22Rv1 (cell line): ENCODE data around the gene PTMA.
A peak's percentile ranks its signal among the peaks of the same experiment; 100 is the strongest.

Experiments
- H3K27ac ChIP-seq: fragments of 450-650 bp; 2 replicates; pipeline ENCODE4 v1.5.1; 2017
- ZFX ChIP-seq: fragments of 450-650 bp; IDR thresholded peaks from 2 replicates; pipeline ENCODE4 v1.6.1; 2017; ENCODE audit warnings: antibody characterized with exemption, borderline replicate concordance
- TF ChIP-seq, protein P1 (sequence below): fragments of 450-650 bp; IDR thresholded peaks from 2 replicates; pipeline ENCODE4 v1.5.1; 2017; ENCODE audit warnings: mild to moderate bottlenecking

PTMA gene

DNA sequence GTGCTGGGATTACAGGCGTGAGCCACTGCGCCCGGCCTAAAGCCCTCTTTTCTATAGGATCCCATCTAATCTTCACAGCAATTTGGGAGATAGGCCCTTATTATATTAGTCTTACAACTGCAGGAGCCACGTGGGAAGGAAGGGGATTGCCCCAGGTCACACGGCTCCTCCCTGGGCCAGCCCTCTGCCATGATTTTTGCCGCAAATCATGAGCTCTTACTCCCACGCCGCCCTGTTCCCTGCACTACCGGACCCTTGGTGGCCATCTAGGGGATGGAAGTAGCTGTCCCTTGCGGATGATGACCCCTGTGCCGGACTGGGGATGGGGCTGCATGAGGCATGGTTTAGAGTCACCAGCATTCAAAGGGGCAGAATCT is 28.4 kb upstream of the PTMA start:
- H3K27ac ChIP-seq: peak overlapping the region; percentile 84
- TF ChIP-seq, protein P1, sequence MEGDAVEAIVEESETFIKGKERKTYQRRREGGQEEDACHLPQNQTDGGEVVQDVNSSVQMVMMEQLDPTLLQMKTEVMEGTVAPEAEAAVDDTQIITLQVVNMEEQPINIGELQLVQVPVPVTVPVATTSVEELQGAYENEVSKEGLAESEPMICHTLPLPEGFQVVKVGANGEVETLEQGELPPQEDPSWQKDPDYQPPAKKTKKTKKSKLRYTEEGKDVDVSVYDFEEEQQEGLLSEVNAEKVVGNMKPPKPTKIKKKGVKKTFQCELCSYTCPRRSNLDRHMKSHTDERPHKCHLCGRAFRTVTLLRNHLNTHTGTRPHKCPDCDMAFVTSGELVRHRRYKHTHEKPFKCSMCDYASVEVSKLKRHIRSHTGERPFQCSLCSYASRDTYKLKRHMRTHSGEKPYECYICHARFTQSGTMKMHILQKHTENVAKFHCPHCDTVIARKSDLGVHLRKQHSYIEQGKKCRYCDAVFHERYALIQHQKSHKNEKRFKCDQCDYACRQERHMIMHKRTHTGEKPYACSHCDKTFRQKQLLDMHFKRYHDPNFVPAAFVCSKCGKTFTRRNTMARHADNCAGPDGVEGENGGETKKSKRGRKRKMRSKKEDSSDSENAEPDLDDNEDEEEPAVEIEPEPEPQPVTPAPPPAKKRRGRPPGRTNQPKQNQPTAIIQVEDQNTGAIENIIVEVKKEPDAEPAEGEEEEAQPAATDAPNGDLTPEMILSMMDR: no peak
- TF ChIP-seq ZFX: no peak

DNA sequence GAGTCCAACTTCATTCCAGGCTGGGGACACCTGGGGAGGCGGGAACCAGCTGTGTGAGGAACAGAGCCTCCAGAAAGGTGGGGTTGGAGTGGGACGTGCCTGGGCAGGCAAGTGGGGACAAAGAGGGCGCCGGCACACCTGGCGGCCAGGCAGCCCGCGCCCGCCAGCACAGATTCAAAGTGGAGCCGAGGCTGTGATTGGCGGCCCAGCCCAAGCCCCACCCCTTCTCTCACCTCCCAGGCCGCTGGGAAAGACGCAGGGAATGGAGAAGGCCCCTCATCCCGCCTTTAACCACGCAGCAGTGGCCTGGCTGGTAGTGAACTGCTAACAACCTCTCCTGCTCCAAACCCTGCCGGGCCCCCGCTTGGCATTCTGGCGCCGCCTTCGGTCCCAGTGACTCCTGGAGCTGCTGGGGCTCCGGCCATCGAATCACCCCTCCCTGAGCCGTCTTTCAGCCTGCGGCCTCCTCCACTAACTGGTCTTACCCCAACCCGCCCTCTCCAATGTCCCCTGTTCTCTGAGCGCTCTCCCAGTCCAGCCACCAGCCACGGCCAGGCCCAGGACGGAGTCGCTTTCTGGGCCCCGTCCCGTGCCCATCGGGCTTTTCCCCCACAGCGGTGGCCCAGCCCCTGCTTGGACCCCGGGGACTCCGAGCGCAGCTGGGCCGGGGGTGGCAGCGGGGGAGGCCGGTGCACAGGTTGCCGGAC is 27.9 kb upstream of the PTMA start:
- TF ChIP-seq, protein P1: no peak
- TF ChIP-seq ZFX: no peak
- peak overlapping the region; percentile 84 for H3K27ac ChIP-seq

DNA sequence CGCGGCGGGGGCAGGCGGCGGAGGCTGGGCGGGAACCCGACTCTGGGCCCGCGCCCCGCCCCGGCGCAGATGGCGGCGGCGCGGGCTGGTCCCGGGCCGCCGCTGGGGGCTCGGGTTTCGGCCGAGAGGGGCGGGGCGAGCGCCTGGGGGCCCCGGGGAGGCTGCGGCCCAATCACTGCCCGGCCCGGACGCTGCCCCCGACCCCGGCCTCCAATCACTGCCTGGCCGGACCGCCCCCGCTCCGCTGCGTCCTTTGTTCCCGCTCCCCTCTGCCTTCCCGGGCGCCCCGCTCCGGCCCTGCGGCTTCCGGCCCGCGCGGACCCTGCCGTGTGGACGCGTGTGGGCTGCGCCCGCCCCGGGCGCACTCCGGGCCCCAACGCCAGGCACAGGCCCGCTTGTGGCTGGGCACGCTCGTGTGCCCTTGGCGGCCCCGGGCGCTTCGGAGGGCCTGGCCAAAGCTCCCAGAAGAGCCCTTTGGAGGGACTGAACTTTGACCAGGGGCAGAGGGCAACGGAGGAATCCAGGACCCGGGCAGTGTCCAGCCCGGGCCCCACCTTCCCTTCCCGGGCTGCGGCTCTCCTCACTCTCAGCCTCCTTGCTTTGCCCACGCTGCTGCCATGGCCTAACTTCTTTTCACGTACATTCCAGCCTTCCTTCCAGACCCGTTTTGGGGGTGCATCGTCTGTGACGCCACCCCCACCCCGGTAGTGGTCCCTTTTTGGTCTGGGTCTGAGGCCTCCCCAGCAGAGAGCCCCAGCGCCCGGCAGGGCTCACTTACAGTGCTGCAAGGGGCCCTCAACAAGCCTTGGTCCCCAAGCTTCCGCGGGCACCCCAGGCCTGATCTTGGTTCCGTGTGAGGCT is 27.1 kb upstream of the PTMA start:
- H3K27ac ChIP-seq: peak overlapping the region; percentile 84
- TF ChIP-seq, protein P1: no peak
- no peak for TF ChIP-seq ZFX

DNA sequence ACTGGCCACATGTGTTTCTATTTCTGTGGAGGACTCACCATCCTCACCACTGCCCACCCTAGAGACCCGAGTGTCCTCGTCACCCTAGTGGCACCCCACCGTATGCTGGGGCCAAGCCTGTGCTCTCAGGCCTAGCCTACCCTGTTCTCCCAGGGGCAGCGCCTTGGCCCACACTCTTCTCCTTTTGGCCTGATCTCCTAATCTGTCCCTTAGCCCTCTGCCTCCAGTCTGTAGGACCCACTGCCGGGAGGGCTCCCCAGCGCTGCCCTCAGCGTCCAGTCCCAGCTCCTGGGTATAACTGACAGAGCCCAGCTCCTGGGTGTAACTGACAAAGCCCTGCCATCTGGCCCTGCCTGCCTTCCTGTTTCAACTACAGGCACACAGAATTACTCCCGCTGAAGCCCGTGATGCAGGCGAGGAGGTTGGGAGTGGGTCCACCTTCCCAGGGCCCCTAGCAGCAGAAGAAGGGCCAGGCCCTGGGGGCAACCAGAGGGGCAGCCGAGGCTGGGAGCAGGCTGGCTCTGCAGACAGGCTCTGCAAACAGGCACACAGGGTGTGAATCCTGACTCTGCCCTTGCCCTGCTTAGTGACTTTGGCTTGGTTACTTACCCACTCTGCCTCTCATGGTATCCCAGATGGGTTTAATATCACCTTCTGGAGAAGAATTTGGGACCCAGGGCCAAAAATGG is 25.6 kb upstream of the PTMA start:
- no peak for TF ChIP-seq ZFX
- TF ChIP-seq, protein P1: no peak
- H3K27ac ChIP-seq: no peak overlapping the region

DNA sequence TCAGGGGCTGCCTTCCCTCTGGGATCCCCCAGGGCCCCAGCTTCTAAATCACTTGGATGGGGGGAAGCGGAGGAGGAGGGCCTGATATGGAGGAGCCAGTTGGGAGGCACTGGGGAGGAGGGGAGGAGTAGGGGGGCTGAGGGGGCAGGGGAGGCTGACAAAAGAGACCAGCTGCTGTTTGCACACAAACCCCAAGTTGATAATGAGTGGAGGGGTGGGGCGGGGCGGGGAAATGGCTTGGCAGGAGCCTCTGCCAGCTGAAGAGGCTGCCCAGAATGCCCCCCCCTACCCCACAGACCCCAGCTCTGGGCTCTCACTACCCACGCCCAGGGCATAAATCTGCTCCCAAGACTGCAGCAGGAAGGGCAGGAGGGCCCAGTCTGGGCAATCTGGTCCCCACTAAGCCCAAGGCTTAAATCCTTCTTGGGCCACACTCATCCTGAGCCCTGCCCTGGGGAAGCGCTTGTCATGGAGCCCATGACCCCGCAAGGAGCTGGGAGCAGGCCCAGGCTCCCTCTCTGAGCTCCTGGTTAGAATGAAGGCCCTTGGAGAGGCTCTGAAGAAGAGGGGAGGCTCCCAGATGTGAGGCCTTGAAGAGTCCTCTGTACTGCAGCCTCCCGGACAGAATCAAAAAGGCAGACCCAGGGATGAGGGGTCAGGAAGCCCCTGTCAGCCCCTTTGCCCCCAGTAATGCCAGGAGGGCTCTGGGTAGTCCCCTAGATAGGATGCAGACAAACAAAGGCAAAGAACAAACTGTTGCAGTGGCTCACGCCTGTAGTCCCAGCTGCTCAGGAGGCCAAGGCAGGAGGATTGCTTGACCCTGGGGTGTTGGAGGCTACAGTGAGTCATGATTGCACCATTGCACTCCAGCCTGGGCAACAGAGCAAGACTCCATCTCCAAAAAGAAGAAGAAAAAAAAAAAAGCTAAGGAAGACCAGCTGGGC is 24.8 kb upstream of the PTMA start:
- no peak for TF ChIP-seq ZFX
- TF ChIP-seq, protein P1: no peak
- no peak overlapping the region for H3K27ac ChIP-seq

DNA sequence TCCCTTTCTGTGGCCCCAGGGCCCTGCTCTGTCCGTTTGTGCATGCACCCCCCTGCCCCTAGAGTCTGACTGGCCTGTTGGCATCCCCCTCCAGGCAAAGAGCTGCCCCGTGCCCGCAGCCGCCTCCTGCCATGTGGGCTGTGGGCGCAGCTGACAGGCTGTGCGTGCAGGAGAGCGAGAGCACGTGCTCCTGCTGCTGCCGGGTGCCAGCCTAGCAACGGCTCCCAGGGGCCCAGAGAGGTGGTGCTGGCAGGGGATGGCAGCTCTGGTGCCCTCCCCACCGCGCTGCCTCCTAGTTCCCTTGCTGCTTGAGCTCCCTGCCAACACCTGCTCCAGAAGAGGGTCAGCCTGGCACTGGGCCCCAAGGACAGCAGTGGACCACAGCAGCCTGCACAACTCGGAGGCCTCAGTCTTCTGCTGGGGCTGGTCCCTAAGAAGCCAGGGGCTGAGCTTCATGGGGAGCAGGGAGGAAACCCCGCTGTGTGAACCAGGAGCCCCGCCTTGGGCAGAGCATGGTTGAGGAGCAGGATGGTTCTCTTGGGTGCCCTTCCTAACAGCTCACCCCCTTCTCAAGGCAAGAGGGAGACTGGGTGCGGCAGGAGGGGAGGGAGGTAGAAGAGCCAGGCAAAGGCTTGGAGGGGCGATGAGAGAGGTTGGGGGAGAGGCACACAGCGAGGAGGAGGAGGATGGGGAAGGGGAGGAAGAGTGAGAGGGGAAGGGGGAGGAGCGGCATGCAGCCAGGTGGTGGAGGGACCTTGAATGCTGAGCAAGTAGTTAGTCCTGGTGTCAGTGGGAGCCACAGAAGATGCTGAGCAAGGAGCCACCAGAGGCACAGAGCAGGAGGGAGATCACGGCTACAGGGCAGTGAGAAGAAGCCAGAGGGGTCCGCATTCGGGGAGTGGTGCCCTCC is 23.8 kb upstream of the PTMA start:
- no peak for TF ChIP-seq ZFX
- TF ChIP-seq, protein P1: no peak
- no peak overlapping the region for H3K27ac ChIP-seq
